GM21515 (cell line): Measurements from ENCODE around the gene TREML4.
"Not testable (repeated sequence)": the region's sequence is repeated elsewhere in the genome, so short reads cannot be mapped to it uniquely, and the experiment has no call there.

Source experiments
- ATAC-seq: cut with Tn5 transposase; IDR thresholded peaks from one replicate; pipeline ENCODE4 v1.9.1; 2021; ENCODE audit not compliant: unreplicated experiment

TREML4 gene

GRCh38 chr6:41204156-41204555, 24.0 kb upstream of the TREML4 start:
- ATAC-seq, result no peak

GRCh38 chr6:41208439-41209106, 19.6 kb upstream of the TREML4 start:
- ATAC-seq, result no peak

- ATAC-seq, result no peak
These were observed 18.4 kb upstream of the TREML4 start for GRCh38 chr6:41209547-41210320.

GRCh38 chr6:41214559-41215238, 13.4 kb upstream of the TREML4 start:
- ATAC-seq, result no peak

GRCh38 chr6:41215777-41216176, 12.4 kb upstream of the TREML4 start:
- no peak for ATAC-seq

- no peak for ATAC-seq
These were observed 11.5 kb upstream of the TREML4 start for GRCh38 chr6:41216616-41217015.

GRCh38 chr6:41222045-41222444, 6.1 kb upstream of the TREML4 start:
- ATAC-seq, result no peak

- ATAC-seq, result no peak
These were observed 5.6 kb upstream of the TREML4 start for GRCh38 chr6:41222513-41222912.

GRCh38 chr6:41224800-41225199, 3.3 kb upstream of the TREML4 start:
- ATAC-seq, result no peak

- no peak for ATAC-seq
These were observed 1.4 kb upstream of the TREML4 start for GRCh38 chr6:41226752-41227151.

- ATAC-seq, result no peak
These were observed 467 bp downstream of the TREML4 start for GRCh38 chr6:41228616-41229015.

- ATAC-seq, result no peak
These were observed 1.6 kb downstream of the TREML4 start for GRCh38 chr6:41229721-41230120.

- ATAC-seq, result no peak
These were observed 3.1 kb downstream of the TREML4 start for GRCh38 chr6:41231246-41231645.

- no peak for ATAC-seq
These were observed 4.5 kb downstream of the TREML4 start for GRCh38 chr6:41232667-41233066.

- ATAC-seq, result no peak
These were observed 8.1 kb downstream of the TREML4 start for GRCh38 chr6:41236276-41236675.

- no peak for ATAC-seq
These were observed 9.0 kb downstream of the TREML4 start for GRCh38 chr6:41237128-41237527.

- ATAC-seq, result no peak
These were observed 11.5 kb downstream of the TREML4 start for GRCh38 chr6:41239467-41240159.

GRCh38 chr6:41246529-41246928, 18.4 kb downstream of the TREML4 start:
- ATAC-seq, result not testable (repeated sequence)

- no peak for ATAC-seq
These were observed 19.2 kb downstream of the TREML4 start for GRCh38 chr6:41247288-41247865.

GRCh38 chr6:41247882-41248705, 19.9 kb downstream of the TREML4 start:
- no peak for ATAC-seq
